GM19468 (cell line): ENCODE results near the gene RPP30.

ENCODE experiments used
- ATAC-seq: cut with Tn5 transposase; IDR thresholded peaks from one replicate; pipeline ENCODE4 v1.9.1; 2021; ENCODE audit warnings: mild to moderate bottlenecking, moderate library complexity, moderate number of reproducible peaks; ENCODE audit not compliant: unreplicated experiment; ENCODE audit errors: extremely low read depth

The RPP30 gene

GRCh38 chr10:90915766-90916075 is 43.9 kb downstream of the RPP30 start:
- ATAC-seq, result no peak

DNA sequence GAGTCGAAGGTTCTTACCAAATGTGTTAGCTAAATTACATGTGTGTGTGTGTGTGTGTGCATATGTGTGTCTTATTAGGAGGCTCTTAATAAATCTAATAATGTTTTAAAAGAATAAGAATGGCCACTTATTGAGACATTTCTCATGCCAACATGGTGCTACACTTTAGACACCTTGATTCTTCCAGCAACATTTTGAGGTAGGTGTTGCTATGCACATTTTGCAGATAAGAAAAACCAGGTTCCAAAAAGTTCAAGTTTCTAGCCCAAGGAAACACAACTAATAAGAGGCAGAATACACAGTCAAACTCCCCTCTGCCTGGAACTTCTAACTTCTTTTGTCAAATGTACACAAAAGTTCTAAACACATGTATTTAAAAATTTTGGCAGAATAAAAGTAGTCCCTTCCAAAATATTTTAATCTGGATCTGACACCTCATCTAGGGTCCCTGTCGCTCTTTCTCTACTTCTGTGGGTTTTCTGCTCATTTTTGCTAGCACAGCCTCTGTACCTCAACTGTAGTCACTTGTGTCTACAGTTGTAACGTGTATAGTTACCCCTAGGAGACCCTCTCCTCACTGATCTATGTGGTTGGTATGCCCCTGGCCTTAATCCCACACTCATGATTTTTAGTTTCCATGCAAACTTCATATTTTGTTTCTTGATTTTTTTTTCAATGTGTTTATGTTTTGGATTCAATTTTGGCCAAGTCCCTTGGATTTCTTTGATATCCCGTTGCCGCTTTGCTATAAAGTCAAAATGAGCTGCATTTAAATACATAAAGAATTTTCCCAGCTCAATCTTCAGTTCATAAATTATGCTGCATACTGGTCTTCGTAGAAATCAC is 44.8 kb downstream of the RPP30 start:
- no peak for ATAC-seq

DNA sequence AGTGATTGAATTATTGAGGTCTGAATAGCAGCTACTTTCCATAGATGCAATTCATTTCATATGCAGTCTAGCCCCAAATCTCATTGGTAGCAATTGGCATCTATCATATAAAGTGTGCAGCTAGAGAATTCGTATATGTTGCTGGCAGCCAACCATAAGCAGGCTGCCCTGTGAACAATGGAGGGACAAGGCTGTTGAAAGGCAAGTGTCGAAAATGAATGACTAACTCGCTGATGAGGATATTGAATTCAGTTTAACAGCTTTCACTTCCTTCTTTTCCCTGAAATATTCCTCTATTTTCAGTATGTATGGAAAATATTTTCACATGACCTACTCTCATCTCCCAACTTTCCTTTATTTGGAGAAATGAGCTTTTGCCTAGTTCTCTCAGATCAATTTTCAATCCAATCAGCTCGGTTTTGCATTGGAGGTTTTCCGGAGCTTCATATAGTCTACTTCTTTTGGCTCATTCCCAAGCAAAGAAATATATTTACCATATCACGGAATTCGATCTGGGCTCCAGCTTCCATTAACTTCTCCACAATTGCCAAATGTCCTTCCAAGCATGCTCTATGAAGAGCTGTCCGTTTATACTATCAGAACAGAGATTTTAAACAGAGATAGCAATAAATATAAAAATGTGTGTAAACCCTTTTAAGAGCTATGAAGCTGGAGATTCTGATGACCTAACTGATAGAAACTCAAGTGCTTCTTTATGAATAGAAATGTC is 45.6 kb downstream of the RPP30 start:
- no peak for ATAC-seq

DNA sequence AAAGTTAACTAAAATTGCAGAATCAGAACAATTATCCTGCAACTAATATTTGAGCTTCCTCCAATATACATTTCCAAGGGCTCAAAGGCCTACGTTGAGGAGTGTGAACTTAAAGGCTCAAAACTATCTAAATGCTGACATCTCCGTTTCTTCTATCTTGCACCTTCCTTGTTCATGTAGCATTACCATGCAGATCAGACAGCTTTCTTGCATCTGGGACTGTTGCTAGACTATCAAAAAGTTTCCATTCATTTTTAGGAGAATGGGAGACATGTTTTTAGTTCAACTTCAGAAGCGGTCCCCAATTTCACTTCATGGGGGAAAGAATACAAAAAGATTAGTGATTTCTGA is 46.2 kb downstream of the RPP30 start:
- ATAC-seq, result no peak

GRCh38 chr10:90919683-90920574 is 48.2 kb downstream of the RPP30 start:
- no peak for ATAC-seq

- ATAC-seq, result no peak
Measured at GRCh38 chr10:90920986-90921666, 49.4 kb downstream of the RPP30 start, which contains the start of gene ANKRD1. TSS of gene ANKRD1 (minus strand) at chr10:90921087. CDS start at chr10:90921027, 60 bp downstream.

DNA sequence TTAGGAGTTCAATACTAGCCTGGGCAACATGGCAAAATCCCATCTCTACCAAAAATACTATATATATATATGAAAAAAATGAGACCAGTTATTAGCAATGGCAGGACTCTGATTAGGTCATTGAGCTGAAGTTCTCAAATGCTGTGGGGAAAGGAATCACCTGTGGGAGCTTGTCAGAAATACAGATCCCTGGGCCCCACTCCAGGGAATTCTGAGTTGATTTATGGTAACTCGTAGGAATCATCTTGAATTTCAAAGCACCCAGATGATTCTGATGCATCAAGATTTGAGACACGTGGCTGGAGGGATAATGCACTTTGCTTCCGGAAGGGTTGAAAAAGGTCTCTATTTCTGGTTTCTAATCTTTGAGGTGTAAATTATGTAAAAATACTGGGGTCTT is 50.1 kb downstream of the RPP30 start:
- no peak for ATAC-seq

DNA sequence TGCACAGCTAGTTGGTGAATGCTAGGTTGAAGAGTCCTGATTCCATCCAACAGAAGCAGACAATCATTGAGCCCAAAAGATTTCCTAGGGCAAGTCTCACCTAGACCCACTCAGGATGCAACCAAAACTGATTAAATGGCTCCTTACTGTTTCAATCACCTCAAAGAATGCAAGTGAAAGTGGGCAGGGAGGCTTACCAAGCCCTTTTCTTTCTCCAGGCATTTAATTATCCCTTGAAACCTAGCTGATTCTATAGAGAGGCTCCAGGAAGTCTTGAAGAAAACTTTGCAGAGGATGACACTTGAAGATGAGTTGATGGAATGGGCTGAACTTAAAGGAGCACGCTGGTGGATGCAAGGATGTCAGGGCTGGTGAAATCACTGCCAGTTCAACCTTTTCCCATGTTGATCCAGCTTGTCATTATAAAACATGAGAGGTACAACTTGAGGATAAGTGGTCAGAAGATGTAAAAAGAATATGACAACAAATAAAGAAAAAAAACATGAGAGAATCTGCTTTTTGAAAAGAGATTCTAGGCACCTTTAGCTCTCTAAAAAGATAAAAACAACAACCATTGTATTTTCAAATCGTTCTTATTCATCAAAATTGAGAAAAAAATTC is 51.4 kb downstream of the RPP30 start:
- no peak for ATAC-seq

DNA sequence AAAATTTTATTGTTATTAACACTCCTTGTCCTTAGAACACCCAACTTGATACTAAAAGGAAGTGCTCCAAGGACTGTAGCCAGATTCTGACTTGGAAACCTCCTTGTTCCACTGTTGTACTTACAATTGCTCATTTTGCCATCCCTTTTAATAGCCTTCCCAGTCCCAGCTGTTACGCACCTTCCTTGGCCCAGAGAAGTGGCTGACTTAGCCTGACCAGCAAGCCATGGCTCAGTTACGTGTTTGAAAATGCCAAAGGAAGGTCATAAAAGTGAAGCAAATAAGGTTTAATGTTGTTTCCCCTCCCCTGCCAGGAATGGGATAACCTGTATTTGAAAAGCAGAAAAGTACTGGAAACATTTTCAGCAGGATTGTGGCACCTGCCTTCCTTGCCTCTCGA is 52.8 kb downstream of the RPP30 start:
- ATAC-seq, result no peak

- no peak for ATAC-seq
Measured at GRCh38 chr10:90925079-90926029, 53.6 kb downstream of the RPP30 start.

- ATAC-seq, result no peak
Measured at GRCh38 chr10:90927293-90927692, 55.5 kb downstream of the RPP30 start.

GRCh38 chr10:90929179-90929578 is 57.4 kb downstream of the RPP30 start:
- ATAC-seq, result no peak

DNA sequence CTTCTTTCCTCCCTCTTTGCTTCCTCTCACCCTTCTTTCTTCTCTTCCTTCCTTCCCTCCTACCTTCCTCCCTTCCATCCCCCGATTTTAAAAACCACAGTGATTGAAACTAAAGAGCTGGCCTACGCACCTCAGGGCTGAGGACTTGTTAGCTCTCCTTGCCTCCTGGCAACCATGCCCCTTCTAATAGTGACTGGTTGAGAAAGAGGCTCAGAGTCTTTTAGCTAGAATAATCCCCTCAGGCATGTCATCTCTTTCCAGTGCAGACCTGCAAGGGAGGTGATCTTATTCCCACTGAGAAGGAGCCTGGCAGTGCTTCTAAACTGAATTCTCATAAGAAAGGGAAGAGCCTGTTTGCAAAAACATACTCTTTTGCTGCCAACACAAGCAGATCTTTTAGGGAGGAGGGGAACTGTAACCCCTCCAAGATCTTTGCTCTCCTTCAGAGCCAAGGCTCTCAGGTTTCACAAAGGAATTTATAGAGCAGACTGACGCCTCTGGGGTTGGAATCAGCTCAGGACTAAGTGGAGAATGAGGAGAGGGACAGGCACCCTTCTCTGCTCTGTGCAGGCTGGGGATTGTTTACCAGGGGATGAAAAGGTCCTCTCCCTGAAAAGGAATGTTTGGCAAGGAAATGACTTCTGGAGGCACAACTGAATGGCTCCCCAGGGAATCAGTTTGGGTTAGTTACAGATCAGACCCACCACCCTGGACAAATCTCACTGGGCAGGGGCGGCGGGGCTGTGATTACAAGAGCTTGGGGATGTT is 58.5 kb downstream of the RPP30 start:
- no peak for ATAC-seq

GRCh38 chr10:90930971-90931871 is 59.4 kb downstream of the RPP30 start:
- ATAC-seq, result no peak

DNA sequence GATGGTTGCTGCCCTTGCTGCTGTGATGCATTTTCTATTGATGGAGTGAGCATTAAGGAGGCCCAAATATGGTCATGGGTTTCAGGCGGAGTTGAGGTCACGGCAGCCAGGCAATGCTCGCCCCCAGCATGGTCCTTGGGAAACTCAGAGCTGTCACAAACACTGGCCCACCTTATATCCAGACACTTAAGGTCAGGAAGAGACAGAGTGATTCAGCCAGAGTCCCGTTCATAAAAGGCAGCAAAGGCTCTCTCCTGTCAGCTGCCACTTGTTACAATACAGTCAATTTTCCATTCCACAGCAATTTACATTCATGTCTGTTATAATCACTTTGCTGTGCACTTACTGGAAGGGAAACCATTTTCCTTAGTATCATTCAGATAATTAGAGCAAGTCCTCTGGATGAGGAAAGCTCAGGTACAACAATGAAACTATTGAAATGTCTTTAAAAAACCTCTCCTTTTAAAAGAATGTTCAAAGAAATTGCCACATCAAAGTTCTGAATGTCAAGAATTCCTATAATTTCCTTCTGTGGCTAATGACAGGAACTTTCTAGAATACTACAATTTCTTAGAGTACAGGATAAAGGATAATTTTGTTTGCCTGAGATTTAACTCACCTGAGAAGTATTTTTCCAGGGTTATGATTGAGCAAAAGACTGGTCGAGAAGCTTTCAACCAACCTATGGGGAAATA is 64.0 kb downstream of the RPP30 start:
- ATAC-seq, result no peak

GRCh38 chr10:90936276-90936659 is 64.5 kb downstream of the RPP30 start:
- no peak for ATAC-seq
